Lower leg skin (tissue), 3 donors: ENCODE results near the gene RABEP2.

ENCODE experiments used
- POLR2A ChIP-seq, 2 donors: fragments of 450-650 bp; IDR thresholded peaks; one replicate each; pipeline ENCODE4 v1.6.1; 2016 to 2017; ENCODE audit warnings: antibody characterized with exemption in 2 of 2, mild to moderate bottlenecking in 1 of 2, moderate library complexity in 1 of 2
- TF ChIP-seq, protein P1 (sequence below), 3 donors: fragments of 450-650 bp; IDR thresholded peaks; one replicate each; pipeline ENCODE4 v1.5.1; 2016; ENCODE audit warnings: antibody characterized with exemption in 3 of 3, mild to moderate bottlenecking in 3 of 3, moderate library complexity in 2 of 3

GRCh38 chr16:28943281-28943680, 18.2 kb upstream of the RABEP2 start:
- TF ChIP-seq, protein P1, sequence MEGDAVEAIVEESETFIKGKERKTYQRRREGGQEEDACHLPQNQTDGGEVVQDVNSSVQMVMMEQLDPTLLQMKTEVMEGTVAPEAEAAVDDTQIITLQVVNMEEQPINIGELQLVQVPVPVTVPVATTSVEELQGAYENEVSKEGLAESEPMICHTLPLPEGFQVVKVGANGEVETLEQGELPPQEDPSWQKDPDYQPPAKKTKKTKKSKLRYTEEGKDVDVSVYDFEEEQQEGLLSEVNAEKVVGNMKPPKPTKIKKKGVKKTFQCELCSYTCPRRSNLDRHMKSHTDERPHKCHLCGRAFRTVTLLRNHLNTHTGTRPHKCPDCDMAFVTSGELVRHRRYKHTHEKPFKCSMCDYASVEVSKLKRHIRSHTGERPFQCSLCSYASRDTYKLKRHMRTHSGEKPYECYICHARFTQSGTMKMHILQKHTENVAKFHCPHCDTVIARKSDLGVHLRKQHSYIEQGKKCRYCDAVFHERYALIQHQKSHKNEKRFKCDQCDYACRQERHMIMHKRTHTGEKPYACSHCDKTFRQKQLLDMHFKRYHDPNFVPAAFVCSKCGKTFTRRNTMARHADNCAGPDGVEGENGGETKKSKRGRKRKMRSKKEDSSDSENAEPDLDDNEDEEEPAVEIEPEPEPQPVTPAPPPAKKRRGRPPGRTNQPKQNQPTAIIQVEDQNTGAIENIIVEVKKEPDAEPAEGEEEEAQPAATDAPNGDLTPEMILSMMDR (IDR thresholded peaks at IDR 0.05): no peak
- no peak for TF ChIP-seq POLR2A (IDR thresholded peaks at IDR 0.05)
